ENCODE measurements around the gene ADRA1B. TPM values are rescaled to one million over a fixed set of nuclear protein-coding genes. Genes with fewer than 3 reads are reported as not detected.

The ADRA1B gene
- total RNA-seq, 1 experiment from 2014 or later: 0.29 TPM

DNA sequence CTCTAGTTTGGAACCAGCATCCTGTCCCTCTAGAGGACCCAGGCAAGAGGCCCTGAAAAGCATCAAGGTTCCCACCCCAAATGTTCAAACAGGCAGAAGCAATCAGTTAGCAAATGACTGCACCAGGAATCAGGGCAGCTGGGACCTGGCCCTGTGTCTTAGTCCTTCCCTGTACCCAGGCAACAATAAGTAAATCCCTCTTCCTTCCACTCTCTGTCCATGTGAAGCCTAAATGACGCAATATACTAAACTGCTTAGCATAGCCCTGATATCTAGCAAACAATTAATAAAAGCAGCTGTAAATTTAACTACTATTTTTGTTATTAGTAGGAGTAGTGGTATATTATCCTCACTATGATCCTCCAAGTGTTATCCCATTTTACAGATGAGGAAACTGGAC lies 13.2 kb upstream of the ADRA1B start:
- intact Hi-C loops (cut with micrococcal nuclease): loop anchor here (5.0 to 10.0 kb wide), 3 partner anchors 76 to 568 kb away; partner anchors contain the start of gene IL12B
- Histone ChIP-seq H3K36me3 (ENCODE audit: low read depth, low read length) (no peaks in the 10 kb centered on the region), H3F3A (ENCODE audit: low read length, unreplicated experiment) (peaks cover 3% of the 10 kb centered on the region), H2AFZ (ENCODE audit: low read length) (no peak overlapping the region), H4K20me1 (ENCODE audit: low read length) (no peaks in the 10 kb centered on the region), H3K27me3 (ENCODE audit: low read length) (no peaks in the 10 kb centered on the region), H3K27ac (ENCODE audit: low read length) (peak overlapping the region; percentile 91), H3K9me2 (replicated peaks; ENCODE audit: low read length) (no peaks in the 10 kb centered on the region), H3K9me3 (ENCODE audit: low read length) (no peaks in the 10 kb centered on the region), H3K9ac (ENCODE audit: low read length) (peak overlapping the region; percentile 42), H3K79me2 (ENCODE audit: low read length) (no peaks in the 10 kb centered on the region), H3K4me2 (ENCODE audit: low read length) (peak overlapping the region; percentile 70), H3K4me1 (ENCODE audit: insufficient read depth, low read length) (peaks cover 81% of the 10 kb centered on the region), H3K4me3 (ENCODE audit: low read length) (no peak overlapping the region)
- BruUV-seq (replicated peaks): no TSS peak
- ATAC-seq (no peak), DNase-seq (no peak)
- TF ChIP-seq EZH2phosphoT487 (IDR thresholded peaks at IDR 0.05; ENCODE audit: borderline replicate concordance, low read length): no peak
- TF ChIP-seq, protein P1, sequence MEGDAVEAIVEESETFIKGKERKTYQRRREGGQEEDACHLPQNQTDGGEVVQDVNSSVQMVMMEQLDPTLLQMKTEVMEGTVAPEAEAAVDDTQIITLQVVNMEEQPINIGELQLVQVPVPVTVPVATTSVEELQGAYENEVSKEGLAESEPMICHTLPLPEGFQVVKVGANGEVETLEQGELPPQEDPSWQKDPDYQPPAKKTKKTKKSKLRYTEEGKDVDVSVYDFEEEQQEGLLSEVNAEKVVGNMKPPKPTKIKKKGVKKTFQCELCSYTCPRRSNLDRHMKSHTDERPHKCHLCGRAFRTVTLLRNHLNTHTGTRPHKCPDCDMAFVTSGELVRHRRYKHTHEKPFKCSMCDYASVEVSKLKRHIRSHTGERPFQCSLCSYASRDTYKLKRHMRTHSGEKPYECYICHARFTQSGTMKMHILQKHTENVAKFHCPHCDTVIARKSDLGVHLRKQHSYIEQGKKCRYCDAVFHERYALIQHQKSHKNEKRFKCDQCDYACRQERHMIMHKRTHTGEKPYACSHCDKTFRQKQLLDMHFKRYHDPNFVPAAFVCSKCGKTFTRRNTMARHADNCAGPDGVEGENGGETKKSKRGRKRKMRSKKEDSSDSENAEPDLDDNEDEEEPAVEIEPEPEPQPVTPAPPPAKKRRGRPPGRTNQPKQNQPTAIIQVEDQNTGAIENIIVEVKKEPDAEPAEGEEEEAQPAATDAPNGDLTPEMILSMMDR (conservative IDR thresholded peaks at IDR 0.05; ENCODE audit: low read depth, low read length): no peak
- no peak for TF ChIP-seq EZH2 (IDR thresholded peaks at IDR 0.05; ENCODE audit: low read length, unreplicated experiment)
- CTCF ChIA-PET: no interaction called here
- POLR2A ChIA-PET (ENCODE audit: unreplicated experiment): no interaction called here

DNA sequence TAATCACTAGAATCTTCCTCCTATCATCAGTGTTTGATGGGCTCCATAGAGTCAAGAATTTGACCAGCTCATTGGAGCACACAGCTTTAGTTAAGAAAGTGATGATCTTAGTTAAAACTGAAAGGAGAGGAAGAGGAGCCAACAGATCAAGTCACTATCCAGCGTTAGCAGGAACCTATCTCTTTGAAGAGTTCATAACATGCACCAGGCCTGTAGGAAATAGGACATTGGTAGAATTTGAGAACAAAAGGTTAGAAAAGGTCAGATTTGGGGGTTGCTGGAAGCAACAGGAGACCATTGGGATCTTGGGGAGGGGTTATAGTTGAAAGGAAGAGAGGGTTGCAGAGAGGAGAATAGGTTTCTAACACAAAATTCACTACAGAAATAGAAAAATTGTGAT lies 11.4 kb upstream of the ADRA1B start:
- ChIA-PET POLR2A (ENCODE audit: unreplicated experiment) (interaction anchor here (1.1 kb wide), 1 partner anchor 55 kb away, joined by 4 read pairs; no protein-coding TSS in a partner anchor), CTCF (no interaction called here)
- Histone ChIP-seq H3F3A (ENCODE audit: low read length, unreplicated experiment) (no peaks in the 10 kb centered on the region), H3K27ac (ENCODE audit: low read length) (peak overlapping the region; percentile 87), H3K9ac (ENCODE audit: low read length) (peak overlapping the region; percentile 44), H3K36me3 (ENCODE audit: low read depth, low read length) (no peaks in the 10 kb centered on the region), H3K4me2 (ENCODE audit: low read length) (peak overlapping the region; percentile 48), H2AFZ (ENCODE audit: low read length) (no peak overlapping the region), H4K20me1 (ENCODE audit: low read length) (no peaks in the 10 kb centered on the region), H3K9me3 (ENCODE audit: low read length) (no peaks in the 10 kb centered on the region), H3K9me2 (replicated peaks; ENCODE audit: low read length) (no peaks in the 10 kb centered on the region), H3K4me1 (ENCODE audit: insufficient read depth, low read length) (peaks cover 68% of the 10 kb centered on the region), H3K79me2 (ENCODE audit: low read length) (no peaks in the 10 kb centered on the region), H3K4me3 (ENCODE audit: low read length) (0 out of 2 replicates have a peak overlapping the region, but pooled peaks have one; percentile 4), H3K27me3 (ENCODE audit: low read length) (no peaks in the 10 kb centered on the region)
- DNase-seq (no peak), ATAC-seq (no peak)
- intact Hi-C loops (cut with micrococcal nuclease): loop anchor here (5.0 to 10.0 kb wide), 3 partner anchors 78 to 570 kb away; partner anchors contain the start of gene IL12B
- no TSS peak for BruUV-seq (replicated peaks)
- TF ChIP-seq, protein P1 (conservative IDR thresholded peaks at IDR 0.05; ENCODE audit: low read depth, low read length): no peak
- no peak for TF ChIP-seq EZH2 (IDR thresholded peaks at IDR 0.05; ENCODE audit: low read length, unreplicated experiment)

DNA sequence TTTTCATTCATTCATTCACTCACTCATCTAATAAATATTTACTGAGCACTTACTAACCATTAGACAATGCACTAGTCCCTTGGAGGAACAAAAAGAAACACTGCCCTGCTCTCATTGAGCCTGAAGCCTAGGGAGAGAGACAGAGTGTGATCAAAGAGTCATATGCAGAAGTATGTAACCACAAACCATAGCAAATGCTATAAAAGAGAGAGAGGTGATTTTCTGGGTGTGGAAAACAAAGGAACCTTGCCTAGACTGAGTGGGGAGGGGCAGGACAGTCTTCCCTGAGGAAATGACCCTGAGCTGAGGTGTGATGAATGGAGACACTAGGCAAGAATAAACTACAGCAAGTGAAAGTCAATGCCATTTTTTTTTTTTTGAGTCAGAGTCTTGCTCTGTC lies 10.8 kb upstream of the ADRA1B start:
- H3K4me3 ChIP-seq (ENCODE audit: low read length): no peak overlapping the region
- ATAC-seq (peak; percentile 93), DNase-seq (peak; percentile 98)
- H3K4me1 ChIP-seq (ENCODE audit: insufficient read depth, low read length): peaks cover 63% of the 10 kb centered on the region
- no peaks in the 10 kb centered on the region for H3F3A ChIP-seq (ENCODE audit: low read length, unreplicated experiment)
- intact Hi-C loops (cut with micrococcal nuclease): loop anchor here (10.0 kb wide), 2 partner anchors 151 to 571 kb away; partner anchors contain the start of gene IL12B
- H2AFZ ChIP-seq (ENCODE audit: low read length): no peak overlapping the region
- H3K27ac ChIP-seq (ENCODE audit: low read length): peak overlapping the region; percentile 87
- H4K20me1 ChIP-seq (ENCODE audit: low read length): no peaks in the 10 kb centered on the region
- TF ChIP-seq EZH2phosphoT487 (IDR thresholded peaks at IDR 0.05; ENCODE audit: borderline replicate concordance, low read length) (peak; percentile 69), EZH2 (IDR thresholded peaks at IDR 0.05; ENCODE audit: low read length, unreplicated experiment) (no peak)
- no TSS peak for BruUV-seq (replicated peaks)
- no peaks in the 10 kb centered on the region for H3K79me2 ChIP-seq (ENCODE audit: low read length)
- no peaks in the 10 kb centered on the region for H3K27me3 ChIP-seq (ENCODE audit: low read length)
- POLR2A ChIA-PET (ENCODE audit: unreplicated experiment): interaction anchor here (1.1 kb wide), 1 partner anchor 56 kb away, joined by 4 read pairs; no protein-coding TSS in a partner anchor
- no peaks in the 10 kb centered on the region for H3K9me2 ChIP-seq (replicated peaks; ENCODE audit: low read length)
- no peaks in the 10 kb centered on the region for H3K9me3 ChIP-seq (ENCODE audit: low read length)
- CTCF ChIA-PET: interaction anchor here (0.6 kb wide), 1 partner anchor 177 kb away, joined by 3 read pairs; no protein-coding TSS in a partner anchor
- H3K4me2 ChIP-seq (ENCODE audit: low read length): no peak overlapping the region
- no peaks in the 10 kb centered on the region for H3K36me3 ChIP-seq (ENCODE audit: low read depth, low read length)
- no peak overlapping the region for H3K9ac ChIP-seq (ENCODE audit: low read length)
